ENCODE measurements around the gene OR1B1.
"Not testable (repeated sequence)": the region's sequence is repeated elsewhere in the genome, so short reads cannot be mapped to it uniquely, and the experiment has no call there.

OR1B1 gene

GRCh38 chr9:122657527-122657926 is at the start of gene OR1B1:
Gene OR1B1 (minus strand): TSS chr9:122657627.
- no peak for DNase-seq (ENCODE audit: low read depth in 2 of 3, low spot score in 2 of 3)

- DNase-seq (ENCODE audit: low read depth in 2 of 3, low spot score in 2 of 3), result no peak
Measured at GRCh38 chr9:122695696-122696095, 38.3 kb upstream of the OR1B1 start.

GRCh38 chr9:122684851-122685250 is 27.4 kb upstream of the OR1B1 start:
- no peak for DNase-seq (ENCODE audit: low read depth in 2 of 3, low spot score in 2 of 3)

- DNase-seq (ENCODE audit: low read depth in 2 of 3, low spot score in 2 of 3), result no peak
Measured at GRCh38 chr9:122672481-122672880, 15.1 kb upstream of the OR1B1 start.

- no peak for DNase-seq (ENCODE audit: low read depth in 2 of 3, low spot score in 2 of 3)
Measured at GRCh38 chr9:122661416-122661815, 4.0 kb upstream of the OR1B1 start, which contains the start of gene OR1L1. Gene OR1L1 (plus strand): TSS chr9:122661716. CDS start chr9:122661716, 0 bp downstream.

- no peak for DNase-seq (ENCODE audit: low read depth in 2 of 3, low spot score in 2 of 3)
Measured at GRCh38 chr9:122656378-122656777, 1.0 kb downstream of the OR1B1 start.

GRCh38 chr9:122642226-122642625 is 15.2 kb downstream of the OR1B1 start:
- DNase-seq (ENCODE audit: low read depth in 2 of 3, low spot score in 2 of 3), result no peak

GRCh38 chr9:122619996-122620395 is 37.4 kb downstream of the OR1B1 start:
- no peak for DNase-seq (ENCODE audit: low read depth in 2 of 3, low spot score in 2 of 3)

GRCh38 chr9:122614362-122614761 is 43.1 kb downstream of the OR1B1 start, which contains the start of gene OR1Q1:
Gene OR1Q1 (plus strand): TSS chr9:122614738. CDS start chr9:122614738, 0 bp downstream.
- DNase-seq (ENCODE audit: low read depth in 2 of 3, low spot score in 2 of 3), result no peak

- DNase-seq (ENCODE audit: low read depth in 2 of 3, low spot score in 2 of 3), result no peak
Measured at GRCh38 chr9:122609804-122610203, 47.6 kb downstream of the OR1B1 start.

- no peak for DNase-seq (ENCODE audit: low read depth in 2 of 3, low spot score in 2 of 3)
Measured at GRCh38 chr9:122606587-122606986, 50.8 kb downstream of the OR1B1 start.

GRCh38 chr9:122605691-122606090 is 51.7 kb downstream of the OR1B1 start:
- no peak for DNase-seq (ENCODE audit: low read depth in 2 of 3, low spot score in 2 of 3)

- not testable (repeated sequence) for DNase-seq (ENCODE audit: low read depth in 2 of 3, low spot score in 2 of 3)
Measured at GRCh38 chr9:122583284-122583683, 74.1 kb downstream of the OR1B1 start, which contains the start of gene OR1L8. Gene OR1L8 (minus strand): TSS chr9:122583384. CDS start chr9:122568477, 14,907 bp downstream.

- no peak for DNase-seq (ENCODE audit: low read depth in 2 of 3, low spot score in 2 of 3)
Measured at GRCh38 chr9:122580360-122580759, 77.1 kb downstream of the OR1B1 start.

GRCh38 chr9:122579874-122580273 is 77.6 kb downstream of the OR1B1 start:
- no peak for DNase-seq (ENCODE audit: low read depth in 2 of 3, low spot score in 2 of 3)

All from activated CD8-positive, alpha-beta memory T cell treated with anti-CD3 and anti-CD28 coated beads for 48 hours (primary cell).